GM21723 (cell line): ENCODE results near the gene COG7.
"Not testable (repeated sequence)": the region's sequence is repeated elsewhere in the genome, so short reads cannot be mapped to it uniquely, and the experiment has no call there.

Source experiments
- ATAC-seq: cut with Tn5 transposase; IDR thresholded peaks from one replicate; pipeline ENCODE4 v1.9.1; 2021; ENCODE audit warnings: mild to moderate bottlenecking, moderate library complexity; ENCODE audit not compliant: unreplicated experiment

Gene COG7

DNA sequence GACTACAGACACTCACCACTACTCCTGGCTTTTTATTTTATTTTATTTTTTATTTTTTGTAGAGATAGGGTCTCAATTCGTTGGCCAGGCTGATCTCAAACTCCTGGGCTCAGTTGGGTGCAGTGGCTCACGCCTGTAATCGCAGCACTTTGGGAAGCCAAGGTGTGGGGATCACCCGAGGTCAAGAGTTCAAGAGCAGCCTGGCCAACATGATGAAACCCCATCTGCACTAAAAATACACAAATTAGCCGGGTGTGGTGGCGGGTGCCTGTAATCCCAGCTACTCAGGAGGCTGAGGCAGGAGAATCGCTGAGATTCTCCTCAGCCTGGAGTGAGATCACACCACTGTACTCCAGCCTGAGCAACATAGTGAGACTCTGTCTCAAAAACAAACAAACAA is 86.6 kb downstream of the COG7 start:
- ATAC-seq = not testable (repeated sequence)

DNA sequence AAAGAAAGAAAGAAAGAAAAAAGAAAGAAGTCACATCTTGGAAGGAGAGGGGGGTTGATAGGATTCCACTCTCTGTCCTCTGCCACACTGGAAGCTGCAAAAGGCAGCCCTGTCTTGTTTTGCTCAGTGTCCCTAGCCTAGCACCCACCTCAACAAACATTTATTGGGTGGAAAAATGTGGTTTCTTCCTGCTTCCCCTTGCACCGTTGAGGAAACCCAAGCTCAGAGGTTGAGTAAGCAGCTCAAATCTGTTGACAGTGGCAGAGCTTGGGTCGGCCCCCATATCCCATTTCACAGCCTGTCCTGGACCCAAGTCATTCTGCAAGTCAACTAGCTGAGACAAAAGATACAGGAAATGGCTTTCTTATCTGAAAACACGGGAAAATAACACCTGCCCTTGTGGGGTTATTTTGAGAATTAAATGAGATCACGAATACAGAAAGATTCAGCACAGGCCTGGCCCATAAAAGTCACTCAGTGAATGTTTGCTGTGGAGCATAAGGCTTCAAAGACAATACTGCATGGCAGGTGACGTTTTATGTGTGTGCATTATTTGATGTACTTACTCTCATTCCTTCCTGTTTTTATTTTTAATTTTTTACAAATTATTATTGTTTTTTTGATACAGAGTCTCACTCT is 87.3 kb downstream of the COG7 start:
- ATAC-seq = no peak

GRCh38 chr16:23362460-23363317 is 90.3 kb downstream of the COG7 start:
- ATAC-seq = no peak

DNA sequence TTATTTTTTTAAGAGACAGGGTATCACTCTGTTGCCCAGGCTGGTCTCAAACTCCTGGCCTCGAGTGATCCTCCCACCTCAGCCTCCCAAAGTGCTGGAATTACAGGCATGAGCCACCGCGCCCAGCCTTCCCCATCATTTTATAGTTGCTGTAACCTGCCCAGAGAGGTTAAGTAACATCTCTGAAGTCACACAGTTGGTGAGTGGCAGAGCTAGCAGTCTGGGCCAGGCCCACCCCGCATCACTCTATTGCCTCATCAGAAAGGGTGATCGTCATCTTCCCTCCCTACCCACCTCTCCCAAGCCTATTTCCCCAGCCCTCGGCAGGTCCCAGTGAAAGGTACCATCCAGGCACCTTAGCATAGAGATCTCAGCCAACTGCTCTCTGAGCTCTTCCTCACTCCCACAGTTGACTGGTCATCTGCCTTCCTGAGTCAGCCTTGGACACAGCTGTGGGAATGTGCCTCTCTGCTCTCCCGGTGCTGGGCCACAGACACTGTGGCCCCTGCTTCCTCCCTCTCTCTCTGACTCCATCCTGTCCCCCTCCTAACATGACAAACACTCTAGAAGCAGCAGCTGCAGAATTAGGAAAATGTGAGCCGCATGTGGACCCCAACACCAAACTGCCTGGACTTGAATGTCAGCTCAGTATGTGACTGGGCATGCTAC is 93.8 kb downstream of the COG7 start:
- no peak for ATAC-seq

- no peak for ATAC-seq
Measured at GRCh38 chr16:23357761-23358290, 95.2 kb downstream of the COG7 start.

GRCh38 chr16:23356941-23357340 is 96.0 kb downstream of the COG7 start:
- ATAC-seq = no peak

DNA sequence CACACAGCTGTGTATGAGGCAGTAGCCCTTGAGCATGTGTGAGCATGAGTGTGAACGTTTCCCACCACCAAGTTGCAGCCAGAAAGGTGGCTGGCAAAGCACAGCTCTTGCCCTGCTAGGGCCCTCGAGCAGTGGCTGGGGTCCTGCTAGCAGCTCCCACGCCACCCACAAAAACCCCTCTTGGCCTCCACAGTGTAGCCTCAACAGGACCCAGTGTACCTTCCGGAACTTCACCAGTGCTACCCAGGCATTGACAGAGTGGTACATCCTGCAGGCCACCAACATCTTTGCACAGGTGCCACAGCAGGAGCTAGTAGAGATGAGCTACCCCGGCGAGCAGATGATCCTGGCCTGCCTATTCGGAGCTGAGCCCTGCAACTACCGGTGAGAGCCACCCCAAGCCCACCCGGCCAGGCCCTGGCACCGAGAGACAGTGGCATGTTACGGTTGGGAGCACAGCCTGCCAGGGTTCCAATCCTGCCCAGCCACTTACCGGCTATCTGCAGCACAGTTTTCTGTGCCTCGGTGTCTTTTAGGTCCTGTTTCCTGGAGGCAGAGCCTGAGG is 97.8 kb downstream of the COG7 start:
- ATAC-seq = no peak

- no peak for ATAC-seq
Measured at GRCh38 chr16:23354246-23354645, 98.7 kb downstream of the COG7 start.

DNA sequence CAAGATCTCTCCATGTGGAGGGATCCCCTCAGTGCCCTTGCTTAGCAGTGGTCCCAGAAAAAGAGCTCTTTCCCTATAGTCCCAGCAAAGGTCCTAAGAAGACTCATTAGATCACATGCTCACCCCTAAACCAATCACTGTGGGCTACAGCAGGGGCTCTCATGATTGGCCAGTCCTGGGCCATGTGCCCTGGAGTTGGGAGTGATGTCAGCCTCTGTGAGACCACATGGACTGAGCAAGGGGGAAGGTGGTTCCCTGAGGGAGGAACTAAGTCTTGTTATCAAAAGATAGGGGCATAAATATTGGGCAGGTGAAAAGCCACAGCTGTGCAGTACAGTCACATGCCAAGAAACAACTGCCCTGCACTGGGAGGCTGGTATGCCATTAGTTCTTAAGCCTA is 99.5 kb downstream of the COG7 start:
- no peak for ATAC-seq

GRCh38 chr16:23351360-23351759 is 101.6 kb downstream of the COG7 start:
- ATAC-seq = no peak

DNA sequence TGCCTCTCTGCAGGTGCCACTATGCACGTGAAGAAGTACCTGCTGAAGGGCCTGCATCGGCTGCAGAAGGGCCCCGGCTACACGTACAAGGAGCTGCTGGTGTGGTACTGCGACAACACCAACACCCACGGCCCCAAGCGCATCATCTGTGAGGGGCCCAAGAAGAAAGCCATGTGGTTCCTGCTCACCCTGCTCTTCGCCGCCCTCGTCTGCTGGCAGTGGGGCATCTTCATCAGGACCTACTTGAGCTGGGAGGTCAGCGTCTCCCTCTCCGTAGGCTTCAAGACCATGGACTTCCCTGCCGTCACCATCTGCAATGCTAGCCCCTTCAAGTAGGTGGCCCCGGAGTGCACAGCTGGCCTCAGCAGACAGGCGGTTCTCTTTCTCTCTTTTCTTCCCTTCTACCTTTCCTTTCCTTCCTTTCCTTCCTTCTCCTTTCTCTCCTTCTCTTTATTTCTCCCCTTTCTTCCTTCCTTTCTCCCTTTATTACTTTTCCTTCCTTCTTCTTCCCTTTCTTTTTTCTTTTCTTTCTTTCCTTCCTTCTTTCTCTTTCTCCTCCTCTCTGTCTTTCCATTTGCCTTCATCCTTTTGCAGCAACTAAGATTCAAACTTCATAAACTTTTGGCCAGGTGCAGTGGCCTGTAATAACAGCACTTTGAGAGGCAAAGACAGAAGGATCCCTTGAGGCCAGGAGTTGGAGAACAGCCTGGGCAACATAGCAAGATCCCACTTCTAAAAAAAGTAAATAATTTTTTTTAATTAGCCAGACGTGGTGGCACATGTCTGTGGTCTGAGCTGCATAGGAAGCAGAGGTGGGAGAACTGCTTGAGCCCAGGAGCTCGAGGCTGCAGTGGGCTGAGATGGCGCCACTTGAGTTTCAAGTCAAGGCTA is 104.2 kb downstream of the COG7 start:
- ATAC-seq = no peak

- no peak for ATAC-seq
Measured at GRCh38 chr16:23345237-23345636, 107.8 kb downstream of the COG7 start.

DNA sequence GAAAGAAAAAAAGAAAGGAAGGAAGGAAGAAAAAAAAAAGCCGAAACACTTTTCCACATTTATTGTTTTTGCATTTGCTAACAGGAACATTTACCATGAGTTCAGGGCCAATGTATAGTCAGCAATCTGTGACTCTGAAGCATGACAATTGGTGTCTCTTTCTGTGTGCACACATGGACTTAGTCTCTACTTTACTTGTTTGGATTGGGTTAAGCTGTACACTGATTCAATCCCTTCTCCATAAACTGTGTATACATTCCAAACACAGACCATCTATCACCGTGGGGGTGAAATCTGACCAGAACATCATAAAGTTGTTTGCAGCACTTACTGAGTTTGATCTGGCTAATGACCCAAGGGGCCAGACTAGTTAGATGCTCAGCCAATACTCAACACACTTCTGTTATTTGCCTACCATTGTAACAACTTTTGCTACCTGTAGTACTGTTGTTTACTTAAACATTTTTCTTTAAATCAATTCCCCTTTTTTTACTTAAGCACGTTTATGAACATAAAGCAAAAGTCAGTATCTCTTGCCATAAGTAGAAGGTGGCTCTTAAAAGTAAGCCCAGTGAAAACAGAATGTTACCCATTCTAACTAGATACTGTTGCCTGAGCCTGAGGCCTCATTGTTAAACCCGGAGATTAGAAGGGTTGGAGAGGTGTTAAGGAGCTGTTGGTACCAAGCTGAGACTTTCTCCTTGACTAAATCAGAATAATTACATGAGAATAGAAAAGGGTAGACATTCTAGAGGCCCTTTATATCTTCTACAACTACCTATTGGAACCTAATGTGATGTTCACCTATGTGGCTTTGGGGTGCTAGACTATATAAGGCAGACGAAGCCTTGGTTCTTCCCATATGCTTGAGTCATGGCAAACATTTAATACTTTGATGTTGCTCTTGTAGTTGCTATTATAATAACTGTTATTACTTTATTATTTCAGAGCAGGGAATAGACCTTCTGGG is 109.1 kb downstream of the COG7 start:
- ATAC-seq = no peak

GRCh38 chr16:23342083-23342640 is 110.8 kb downstream of the COG7 start:
- ATAC-seq = no peak

DNA sequence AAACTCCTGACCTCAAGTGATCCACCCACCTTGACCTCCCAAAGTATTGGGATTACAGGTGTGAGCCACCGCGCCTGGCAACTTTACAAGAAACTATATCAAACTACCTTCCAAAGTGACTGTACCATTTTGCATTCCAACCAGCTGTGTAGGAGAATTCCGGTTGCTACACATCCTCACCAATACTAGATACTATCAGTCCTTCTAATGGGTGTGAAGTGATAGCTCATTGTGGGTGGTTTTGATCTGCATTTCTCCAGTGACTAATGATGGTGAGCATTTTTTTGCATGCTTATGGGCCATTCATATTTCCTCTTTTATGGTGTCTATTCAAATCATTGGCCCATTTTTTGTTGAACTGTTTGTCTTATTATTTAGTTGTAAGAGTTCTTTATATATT is 113.2 kb downstream of the COG7 start:
- ATAC-seq = no peak
